Sigmoid colon (tissue), 7 donors: ENCODE results near the gene NOC4L. TPM values are rescaled to one million over a fixed set of nuclear protein-coding genes. Genes with fewer than 3 reads are reported as not detected.
"Not testable (repeated sequence)": the region's sequence is repeated elsewhere in the genome, so short reads cannot be mapped to it uniquely, and the experiment has no call there.

Source experiments
- DNase-seq: peaks from one replicate; pipeline ENCODE4 v3.0.0-alpha.2; 2019
- H3K27ac ChIP-seq, 4 donors: fragments of 200-600 bp; sonication (generic); one replicate each; pipeline ENCODE4 v1.5.1; 2016 to 2019; ENCODE audit warnings: mild to moderate bottlenecking in 1 of 4
- H3K27me3 ChIP-seq, 3 donors: fragments of 200-600 bp; sonication (generic); one replicate each; pipeline ENCODE4 v1.5.1; 2019; ENCODE audit warnings: mild to moderate bottlenecking in 1 of 3
- H3K36me3 ChIP-seq, 4 donors: fragments of 200-600 bp; sonication (generic); one replicate each; pipeline ENCODE4 v1.5.1; 2016 to 2019
- H3K4me1 ChIP-seq, 4 donors: fragments of 200-600 bp; sonication (generic); one replicate each; pipeline ENCODE4 v1.5.1; 2017 to 2019
- H3K4me3 ChIP-seq, 4 donors: fragments of 200-600 bp; sonication (generic); one replicate each; pipeline ENCODE4 v1.5.1; 2017 to 2019; ENCODE audit warnings: mild to moderate bottlenecking in 2 of 4, moderate library complexity in 1 of 4
- H3K9me3 ChIP-seq, 4 donors: fragments of 200-600 bp in 3 of 4; sonication (generic) in 3 of 4; one replicate each; pipeline versions ENCODE4 v1.5.1 to v1.6.1; 2013 to 2019
- EP300 ChIP-seq, 4 donors: sonication (generic); formaldehyde crosslinking; IDR thresholded peaks; one replicate each; pipeline ENCODE4 v1.6.1; 2017; ENCODE audit warnings: antibody characterized with exemption in 4 of 4
- POLR2A ChIP-seq, 2 donors: fragments of 450-650 bp; IDR thresholded peaks; one replicate each; pipeline ENCODE4 v1.6.1; 2016; ENCODE audit warnings: antibody characterized with exemption in 2 of 2, mild to moderate bottlenecking in 2 of 2, moderate library complexity in 2 of 2
- POLR2AphosphoS5 ChIP-seq, 4 donors: sonication (generic); formaldehyde crosslinking; IDR thresholded peaks; one replicate each; pipeline ENCODE4 v1.6.1; 2017; ENCODE audit warnings: antibody characterized with exemption in 4 of 4
- WGBS, 2 donors: extraction: QIAGEN DNeasy Blood & Tissue Kit; methylation state at CpG; one replicate each; pipeline ENCODE4 v1.1.7; 2013; 5-methylcytosine and 5-hydroxymethylcytosine counted together
- intact Hi-C: fragments of 100-400 bp; cut with DNase I; formaldehyde crosslinking; loops from one replicate; pipeline ENCODE4 v1.15.1; 2023
- polyA plus RNA-seq, 3 donors: library from polyadenylated mRNA; stranded (reverse); fragments of 200-250 nt; gene quantifications; one replicate each; pipeline ENCODE4 v1.2.3, GENCODE V29; 2013
- total RNA-seq, 4 donors: library from RNA; depleted of rRNA; stranded (reverse); fragments of >200 nt; gene quantifications; one replicate each; pipeline ENCODE4 v1.1.0, GENCODE V29; 2016
- TF ChIP-seq, protein P1 (sequence below), 4 experiments: fragments of 450-650 bp in 3 of 4; fragments of 200-600 bp in 1 of 4; IDR thresholded peaks; one replicate each; pipeline ENCODE4 v1.5.1; 2016 to 2019; ENCODE audit warnings: antibody characterized with exemption in 4 of 4, mild to moderate bottlenecking in 3 of 4, moderate library complexity in 2 of 4
- donor health status: healthy with polysubstance abuse.
- donor health status: Bipolar disorder and iron deficiency.
- donor health status: healthy.

The NOC4L gene
- total and polyA plus RNA-seq, 7 donors: 5.4 to 34.9 (median 9.4) TPM

DNA sequence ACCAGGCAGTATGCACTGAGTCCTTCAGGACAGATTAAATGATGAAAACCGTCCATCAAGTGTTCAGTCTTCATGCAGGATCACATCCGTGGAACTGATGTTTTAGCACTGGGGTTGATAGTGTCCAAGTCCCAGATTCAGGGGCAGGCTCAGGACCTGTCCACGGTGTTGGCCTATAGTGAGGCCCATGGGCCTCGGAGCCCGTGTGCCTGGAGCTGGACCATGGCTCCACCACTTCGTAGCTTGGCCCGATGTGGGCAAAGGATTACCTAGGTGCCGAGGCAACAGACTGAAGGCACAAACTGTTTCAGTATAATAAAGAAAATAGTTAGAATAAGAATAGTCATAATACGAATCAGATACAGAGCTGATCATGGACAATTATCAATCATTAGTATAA lies 42.0 kb upstream of the NOC4L start:
- TF ChIP-seq POLR2A (IDR thresholded peaks at IDR 0.05) (no peak), POLR2AphosphoS5 (IDR thresholded peaks at IDR 0.05) (no peak), EP300 (IDR thresholded peaks at IDR 0.05) (no peak)
- TF ChIP-seq, protein P1, sequence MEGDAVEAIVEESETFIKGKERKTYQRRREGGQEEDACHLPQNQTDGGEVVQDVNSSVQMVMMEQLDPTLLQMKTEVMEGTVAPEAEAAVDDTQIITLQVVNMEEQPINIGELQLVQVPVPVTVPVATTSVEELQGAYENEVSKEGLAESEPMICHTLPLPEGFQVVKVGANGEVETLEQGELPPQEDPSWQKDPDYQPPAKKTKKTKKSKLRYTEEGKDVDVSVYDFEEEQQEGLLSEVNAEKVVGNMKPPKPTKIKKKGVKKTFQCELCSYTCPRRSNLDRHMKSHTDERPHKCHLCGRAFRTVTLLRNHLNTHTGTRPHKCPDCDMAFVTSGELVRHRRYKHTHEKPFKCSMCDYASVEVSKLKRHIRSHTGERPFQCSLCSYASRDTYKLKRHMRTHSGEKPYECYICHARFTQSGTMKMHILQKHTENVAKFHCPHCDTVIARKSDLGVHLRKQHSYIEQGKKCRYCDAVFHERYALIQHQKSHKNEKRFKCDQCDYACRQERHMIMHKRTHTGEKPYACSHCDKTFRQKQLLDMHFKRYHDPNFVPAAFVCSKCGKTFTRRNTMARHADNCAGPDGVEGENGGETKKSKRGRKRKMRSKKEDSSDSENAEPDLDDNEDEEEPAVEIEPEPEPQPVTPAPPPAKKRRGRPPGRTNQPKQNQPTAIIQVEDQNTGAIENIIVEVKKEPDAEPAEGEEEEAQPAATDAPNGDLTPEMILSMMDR (IDR thresholded peaks at IDR 0.05): no peak
- H3K9me3 ChIP-seq: no peaks in the 10 kb centered on the region
- 90 to 96% methylated on average over 9 of the region's 9 CpGs for WGBS, 2 donors
- intact Hi-C loops: no loop called here
- no peak overlapping the region for H3K4me3 ChIP-seq
- H3K27me3 ChIP-seq: no peaks in the 10 kb centered on the region
- H3K27ac ChIP-seq: no peak overlapping the region
- no peaks in the 10 kb centered on the region for H3K4me1 ChIP-seq
- H3K36me3 ChIP-seq: peaks cover 0 to 31% (median 11%) of the 10 kb centered on the region in 4 donors
- peak; percentile 25 for DNase-seq

DNA sequence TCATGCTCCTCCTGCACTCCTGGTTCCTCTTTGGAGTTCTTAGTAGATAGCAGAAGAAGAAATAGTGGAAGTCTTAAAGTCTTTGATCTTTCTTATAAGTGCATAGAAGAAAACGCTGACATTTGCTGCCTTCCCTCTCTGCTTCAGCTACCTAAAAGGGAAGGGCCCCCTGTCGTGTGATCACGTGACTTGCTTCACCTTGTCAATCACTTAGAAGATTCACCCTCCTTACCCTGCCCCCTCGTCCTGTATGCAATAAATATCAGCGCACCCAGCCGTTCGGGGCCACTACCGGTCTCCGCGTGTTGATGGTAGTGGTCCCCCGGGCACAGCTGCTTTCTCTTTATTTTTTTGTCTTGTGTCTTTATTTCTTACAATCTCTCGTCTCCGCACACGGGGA lies 41.2 kb upstream of the NOC4L start:
- H3K27ac ChIP-seq, H3K27me3 ChIP-seq, H3K4me3 ChIP-seq, H3K9me3 ChIP-seq, H3K4me1 ChIP-seq, intact Hi-C loops: not testable (repeated sequence)
- peak; percentile 27 for DNase-seq
- WGBS, 2 donors: 88 to 90% methylated on average over 14 of the region's 14 CpGs
- H3K36me3 ChIP-seq: peaks cover 0 to 33% (median 11%) of the 10 kb centered on the region in 4 donors

DNA sequence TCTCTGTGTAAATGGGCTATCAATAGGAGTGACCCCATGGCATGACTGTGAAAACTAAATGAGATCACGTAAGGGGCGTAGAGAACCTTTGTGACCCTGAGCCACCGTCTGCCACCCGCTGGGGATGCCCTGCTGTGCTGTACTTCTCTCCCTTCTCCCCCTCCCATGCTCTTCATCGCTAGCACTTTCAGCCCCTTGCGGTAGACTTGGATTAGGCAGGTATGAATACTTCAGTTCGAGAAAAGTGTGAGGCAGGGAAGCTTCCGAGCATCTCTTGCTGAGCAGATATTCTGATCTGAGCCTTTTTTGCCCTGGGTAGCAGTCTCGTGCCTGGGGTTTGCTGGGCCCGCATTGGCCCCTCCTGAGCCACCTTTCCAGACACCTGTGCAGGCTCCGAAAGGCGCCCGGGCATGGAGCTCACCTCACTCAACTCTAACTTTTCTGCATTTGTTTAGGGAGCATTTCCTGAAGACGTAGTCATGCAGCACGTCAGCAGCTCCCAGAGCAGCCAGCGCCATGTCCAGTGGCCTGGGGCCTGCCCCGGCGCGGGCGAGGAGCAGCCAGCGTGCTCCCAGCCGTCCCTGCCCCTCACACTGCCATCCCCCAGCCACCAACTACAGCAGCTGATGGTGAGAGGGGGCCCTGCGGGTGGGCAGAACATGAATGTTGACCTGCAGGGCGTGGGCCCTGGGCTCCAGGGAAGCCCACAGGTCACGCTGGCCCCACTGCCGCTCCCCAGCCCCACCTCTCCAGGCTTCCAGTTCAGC lies 40.5 kb upstream of the NOC4L start:
- 92 to 95% methylated on average over 26 of the region's 26 CpGs for WGBS, 2 donors
- H3K27me3 ChIP-seq: no peaks in the 10 kb centered on the region
- TF ChIP-seq EP300 (IDR thresholded peaks at IDR 0.05) (no peak), POLR2A (IDR thresholded peaks at IDR 0.05) (no peak), POLR2AphosphoS5 (IDR thresholded peaks at IDR 0.05) (no peak)
- TF ChIP-seq, protein P1 (IDR thresholded peaks at IDR 0.05): no peak
- peaks cover 0 to 2% (median 0%) of the 10 kb centered on the region in 4 donors for H3K4me1 ChIP-seq
- no peak overlapping the region for H3K27ac ChIP-seq
- peak; percentile 40 for DNase-seq
- intact Hi-C loops: no loop called here
- no peak overlapping the region for H3K4me3 ChIP-seq
- no peaks in the 10 kb centered on the region for H3K9me3 ChIP-seq
- H3K36me3 ChIP-seq: peaks cover 0 to 36% (median 12%) of the 10 kb centered on the region in 4 donors

DNA sequence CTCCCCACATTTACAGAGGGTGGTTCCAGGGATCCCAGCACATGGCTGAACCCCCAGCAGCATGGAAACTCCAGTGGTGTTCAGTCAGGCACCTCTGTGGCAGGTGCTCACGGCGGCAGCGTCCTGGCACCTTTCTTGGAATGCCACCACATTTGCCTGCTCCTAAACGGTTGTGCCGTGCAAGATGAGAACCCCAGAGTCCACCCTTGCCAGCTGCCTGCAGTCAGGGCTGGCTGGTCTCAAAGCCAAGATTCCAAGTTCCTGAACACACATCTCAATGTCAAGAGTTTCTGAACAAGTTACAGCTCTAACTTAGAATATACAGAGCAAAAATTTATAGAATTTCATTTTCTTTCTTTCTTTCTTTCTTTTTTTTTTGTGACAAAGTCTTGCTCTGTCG lies 38.8 kb upstream of the NOC4L start:
- 91% methylated on average over 6 of the region's 6 CpGs for WGBS, 2 donors
- intact Hi-C loops: no loop called here
- Histone ChIP-seq H3K27ac (no peak overlapping the region), H3K4me1 (peaks cover 0 to 2% (median 0%) of the 10 kb centered on the region in 4 donors), H3K27me3 (no peaks in the 10 kb centered on the region), H3K4me3 (no peak overlapping the region), H3K36me3 (peaks cover 0 to 41% (median 16%) of the 10 kb centered on the region in 4 donors), H3K9me3 (no peaks in the 10 kb centered on the region)
- TF ChIP-seq, protein P1 (IDR thresholded peaks at IDR 0.05): no peak
- TF ChIP-seq POLR2A (IDR thresholded peaks at IDR 0.05) (no peak), EP300 (IDR thresholded peaks at IDR 0.05) (no peak), POLR2AphosphoS5 (IDR thresholded peaks at IDR 0.05) (no peak)
- DNase-seq: peak; percentile 28

DNA sequence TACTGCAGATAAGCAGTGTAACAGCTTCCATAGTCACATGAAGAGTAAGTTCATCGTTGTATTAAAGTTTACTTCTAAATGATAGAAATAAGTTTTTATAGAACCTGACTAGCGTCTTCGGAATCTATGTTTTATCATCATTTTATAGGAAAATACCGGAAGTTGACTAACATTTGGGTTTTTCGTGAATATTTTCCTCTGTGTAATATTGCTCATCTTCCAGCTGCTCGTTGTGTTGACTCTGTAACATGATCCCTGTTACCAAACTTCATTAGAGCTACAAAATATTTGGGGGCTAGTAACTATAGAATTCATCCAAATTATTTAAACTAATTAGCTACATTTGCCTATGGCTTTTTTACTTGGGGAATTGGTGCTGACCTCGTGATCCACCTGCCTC lies 37.3 kb upstream of the NOC4L start:
- DNase-seq: no peak
- Histone ChIP-seq H3K4me1 (peaks cover 0 to 6% (median under 1%) of the 10 kb centered on the region in 4 donors), H3K27ac (no peak overlapping the region), H3K9me3 (no peaks in the 10 kb centered on the region), H3K27me3 (no peaks in the 10 kb centered on the region), H3K4me3 (no peak overlapping the region), H3K36me3 (peaks cover 0 to 52% (median 21%) of the 10 kb centered on the region in 4 donors)
- intact Hi-C loops: no loop called here
- TF ChIP-seq POLR2A (IDR thresholded peaks at IDR 0.05): no peak
- no peak for TF ChIP-seq POLR2AphosphoS5 (IDR thresholded peaks at IDR 0.05)
- no peak for TF ChIP-seq EP300 (IDR thresholded peaks at IDR 0.05)
- TF ChIP-seq, protein P1 (IDR thresholded peaks at IDR 0.05): no peak
- WGBS, 2 donors: 96 to 97% methylated on average over 7 of the region's 7 CpGs
